A673 (cell line): ENCODE results near the gene MT1F. TPM values are rescaled to one million over a fixed set of nuclear protein-coding genes. Genes with fewer than 3 reads are reported as not detected.

Experiments used
- BruUV-seq: library from RNA; stranded (reverse); fragments of 400-500 nt; replicated peaks from 2 replicates; lab custom pipeline; 2021; lab: Mats Ljungman, UMichigan
- CTCF ChIA-PET: fragments of 300-600 bp; sonication (Branson Sonifier 250); formaldehyde crosslinking; loops from one replicate; lab custom pipeline; 2022; ENCODE audit warnings: antibody characterized with exemption; lab: Charles Lee
- POLR2A ChIA-PET: fragments of 300-600 bp; sonication (Branson Sonifier 250); formaldehyde crosslinking; loops from one replicate; lab custom pipeline; 2022; ENCODE audit warnings: antibody characterized with exemption; ENCODE audit not compliant: low non-redundant PET; lab: Charles Lee
- DNase-seq: peaks from one replicate; pipeline ENCODE4 v3.0.0-alpha.2; 2015; ENCODE audit warnings: low spot score
- H3K27ac ChIP-seq: fragments of 200-600 bp; sonication (generic); 2 replicates; pipeline ENCODE4 v1.5.1; 2016; ENCODE audit warnings: mixed run types, low read depth, mild to moderate bottlenecking, mixed read lengths, antibody characterized with exemption, low read length; ENCODE audit not compliant: poor library complexity, severe bottlenecking
- H3K27me3 ChIP-seq: fragments of 200-600 bp; sonication (generic); replicated peaks from 2 replicates; pipeline ENCODE4 v1.6.1; 2017; ENCODE audit warnings: mixed run types, low read depth, mild to moderate bottlenecking, mixed read lengths, antibody characterized with exemption, low read length; ENCODE audit not compliant: insufficient read depth, poor library complexity
- H3K36me3 ChIP-seq: fragments of 200-600 bp; sonication (generic); 2 replicates; pipeline ENCODE4 v1.6.1; 2016; ENCODE audit warnings: mixed run types, mild to moderate bottlenecking, mixed read lengths, antibody characterized with exemption, low read length; ENCODE audit not compliant: insufficient read depth, poor library complexity, severe bottlenecking
- H3K4me1 ChIP-seq: fragments of 200-600 bp; sonication (generic); 2 replicates; pipeline ENCODE4 v1.6.1; 2017; ENCODE audit warnings: mixed run types, mild to moderate bottlenecking, mixed read lengths, antibody characterized with exemption, low read length; ENCODE audit not compliant: insufficient read depth, poor library complexity, severe bottlenecking
- H3K4me3 ChIP-seq: fragments of 200-600 bp; sonication (generic); 2 replicates; pipeline ENCODE4 v1.5.1; 2016; ENCODE audit warnings: low read depth, mixed run types, mild to moderate bottlenecking, mixed read lengths, low read length; ENCODE audit not compliant: poor library complexity, severe bottlenecking
- H3K9me3 ChIP-seq: fragments of 200-600 bp; sonication (generic); 2 replicates; pipeline ENCODE4 v1.6.1; 2016; ENCODE audit warnings: mixed run types, low read depth, mild to moderate bottlenecking, mixed read lengths, antibody characterized with exemption, low read length; ENCODE audit not compliant: poor library complexity, severe bottlenecking
- CTCF ChIP-seq: fragments of 300-800, 200-600 bp; sonication (generic); conservative IDR thresholded peaks from 2 replicates; pipeline ENCODE4 v1.5.1; 2017; ENCODE audit warnings: low read depth, mild to moderate bottlenecking, antibody characterized with exemption, low read length, moderate library complexity, mixed read lengths
- EZH2 ChIP-seq: fragments of 200-600 bp; sonication (generic); IDR thresholded peaks from 2 replicates; pipeline ENCODE4 v1.6.1; 2017; ENCODE audit warnings: borderline replicate concordance, low read depth, mild to moderate bottlenecking, mixed read lengths, antibody characterized with exemption, low read length; ENCODE audit not compliant: poor library complexity, severe bottlenecking
- intact Hi-C: fragments of 100-400 bp; cut with micrococcal nuclease; formaldehyde crosslinking; loops from one replicate; pipeline ENCODE4 v1.10.0; 2022; ENCODE audit not compliant: unreplicated experiment
- total RNA-seq: library from RNA; stranded (reverse); gene quantifications from 2 replicates; pipeline ENCODE4 v1.2.3, GENCODE V29; 2021

Gene MT1F
- total RNA-seq, 1 experiment from 2014 or later: 26.9 TPM

GRCh38 chr16:56634715-56635440 is 22.9 kb upstream of the MT1F start:
- Histone ChIP-seq H3K4me1 (no peaks in the 10 kb centered on the region), H3K27me3 (peaks cover 79% of the 10 kb centered on the region), H3K4me3 (no peak overlapping the region), H3K27ac (no peak overlapping the region), H3K36me3 (no peaks in the 10 kb centered on the region), H3K9me3 (no peaks in the 10 kb centered on the region)
- intact Hi-C loops: no loop called here
- no TSS peak for BruUV-seq
- ChIA-PET CTCF (no interaction called here), POLR2A (no interaction called here)
- TF ChIP-seq EZH2: no peak
- TF ChIP-seq CTCF: no peak
- DNase-seq: no peak

- Histone ChIP-seq H3K27me3 (peaks cover 82% of the 10 kb centered on the region), H3K27ac (no peak overlapping the region), H3K36me3 (no peaks in the 10 kb centered on the region), H3K4me3 (no peak overlapping the region), H3K4me1 (no peaks in the 10 kb centered on the region), H3K9me3 (no peaks in the 10 kb centered on the region)
- DNase-seq: no peak
- BruUV-seq: no TSS peak
- POLR2A ChIA-PET: no interaction called here
- CTCF ChIA-PET: no interaction called here
- TF ChIP-seq CTCF: no peak
- no peak for TF ChIP-seq EZH2
- intact Hi-C loops: no loop called here
Measured at GRCh38 chr16:56635441-56635967, 22.3 kb upstream of the MT1F start.

- H3K36me3 ChIP-seq: no peaks in the 10 kb centered on the region
- no peaks in the 10 kb centered on the region for H3K9me3 ChIP-seq
- no peak overlapping the region for H3K4me3 ChIP-seq
- TF ChIP-seq CTCF: no peak
- no peak for TF ChIP-seq EZH2
- H3K4me1 ChIP-seq: no peaks in the 10 kb centered on the region
- DNase-seq: no peak
- no TSS peak for BruUV-seq
- ChIA-PET CTCF (no interaction called here), POLR2A (no interaction called here)
- H3K27ac ChIP-seq: no peak overlapping the region
- intact Hi-C loops: no loop called here
- peaks cover 73% of the 10 kb centered on the region for H3K27me3 ChIP-seq
Measured at GRCh38 chr16:56636616-56637413, 20.9 kb upstream of the MT1F start.
